GM12801 (cell line): Measurements from ENCODE around the gene RPA3.

Experiments
- TF ChIP-seq, protein P1 (sequence below): IDR thresholded peaks from one replicate; pipeline ENCODE4 v1.5.1; 2011; ENCODE audit warnings: control low read depth; ENCODE audit not compliant: insufficient read length; ENCODE audit errors: extremely low read depth

RPA3 gene

DNA sequence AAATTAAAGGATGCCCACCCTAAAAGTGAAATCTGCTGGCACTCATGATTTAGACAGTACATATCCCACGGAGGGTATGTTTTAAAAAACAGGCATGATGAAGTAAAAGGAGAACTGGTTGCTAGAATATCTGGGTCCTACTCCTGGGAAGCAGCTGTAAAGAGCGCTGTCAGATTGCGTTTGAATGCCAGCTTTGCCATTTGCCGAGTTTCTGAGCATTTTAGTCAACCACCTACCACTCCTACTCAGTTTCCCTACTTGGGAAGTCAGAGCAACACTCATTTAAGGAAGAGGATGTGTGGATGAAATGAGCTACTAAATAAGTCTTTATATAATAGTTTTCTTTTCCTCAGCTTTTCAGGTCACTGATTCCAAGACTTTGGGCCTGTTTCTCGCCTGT is 79.0 kb downstream of the RPA3 start:
- TF ChIP-seq, protein P1, sequence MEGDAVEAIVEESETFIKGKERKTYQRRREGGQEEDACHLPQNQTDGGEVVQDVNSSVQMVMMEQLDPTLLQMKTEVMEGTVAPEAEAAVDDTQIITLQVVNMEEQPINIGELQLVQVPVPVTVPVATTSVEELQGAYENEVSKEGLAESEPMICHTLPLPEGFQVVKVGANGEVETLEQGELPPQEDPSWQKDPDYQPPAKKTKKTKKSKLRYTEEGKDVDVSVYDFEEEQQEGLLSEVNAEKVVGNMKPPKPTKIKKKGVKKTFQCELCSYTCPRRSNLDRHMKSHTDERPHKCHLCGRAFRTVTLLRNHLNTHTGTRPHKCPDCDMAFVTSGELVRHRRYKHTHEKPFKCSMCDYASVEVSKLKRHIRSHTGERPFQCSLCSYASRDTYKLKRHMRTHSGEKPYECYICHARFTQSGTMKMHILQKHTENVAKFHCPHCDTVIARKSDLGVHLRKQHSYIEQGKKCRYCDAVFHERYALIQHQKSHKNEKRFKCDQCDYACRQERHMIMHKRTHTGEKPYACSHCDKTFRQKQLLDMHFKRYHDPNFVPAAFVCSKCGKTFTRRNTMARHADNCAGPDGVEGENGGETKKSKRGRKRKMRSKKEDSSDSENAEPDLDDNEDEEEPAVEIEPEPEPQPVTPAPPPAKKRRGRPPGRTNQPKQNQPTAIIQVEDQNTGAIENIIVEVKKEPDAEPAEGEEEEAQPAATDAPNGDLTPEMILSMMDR: no peak

DNA sequence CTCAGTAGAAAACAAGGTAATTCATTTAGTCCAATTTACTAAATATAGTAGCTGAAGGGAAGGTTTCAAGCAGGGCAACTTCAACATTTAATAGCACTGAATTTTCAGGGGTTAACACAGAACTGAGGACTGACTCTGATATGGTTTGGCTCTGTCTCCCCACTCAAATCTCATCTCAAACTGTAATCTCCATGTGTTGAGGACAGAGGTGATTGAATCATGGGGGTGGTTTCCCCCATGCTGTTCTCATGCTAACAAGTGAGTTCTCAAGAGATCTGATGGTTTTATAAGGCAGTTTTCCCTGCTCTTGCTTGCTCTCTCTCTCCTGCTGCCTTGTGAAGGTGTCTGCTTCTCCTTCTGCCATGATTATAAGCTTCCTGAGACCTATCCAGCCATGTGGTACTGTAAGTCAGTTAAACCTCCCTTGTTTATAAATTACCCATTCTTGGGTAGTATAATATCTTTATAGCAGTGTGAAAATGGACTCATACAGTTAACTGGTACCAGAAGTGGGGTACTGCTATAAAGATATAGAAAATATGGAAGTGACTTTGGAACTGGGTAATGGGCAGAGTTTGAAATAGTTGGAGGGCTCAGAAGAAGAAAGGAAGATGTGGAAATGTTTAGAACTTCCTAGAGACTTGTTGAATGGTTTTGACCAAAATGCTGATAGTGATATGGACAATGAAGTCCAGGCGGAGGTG is 87.6 kb downstream of the RPA3 start:
- TF ChIP-seq, protein P1: no peak

DNA sequence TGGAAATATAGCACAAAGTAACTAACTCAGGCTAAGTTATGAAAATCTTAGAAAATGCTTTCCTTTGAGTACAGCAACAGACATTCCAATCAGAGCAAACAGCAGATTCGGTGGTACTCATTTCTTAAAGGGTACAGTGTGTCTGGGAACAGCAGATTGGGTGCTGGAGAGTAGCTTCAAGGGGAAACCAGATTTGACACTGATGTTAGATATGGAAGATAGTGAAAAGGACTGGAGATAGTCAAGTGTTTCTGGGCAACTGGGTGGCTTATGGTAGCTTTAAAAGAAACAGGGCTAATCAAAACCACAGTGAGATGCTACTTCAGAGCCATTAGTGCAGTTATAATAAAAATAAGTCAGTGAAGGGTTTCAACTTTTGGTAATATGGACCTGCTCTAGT is 89.9 kb downstream of the RPA3 start:
- TF ChIP-seq, protein P1: no peak

DNA sequence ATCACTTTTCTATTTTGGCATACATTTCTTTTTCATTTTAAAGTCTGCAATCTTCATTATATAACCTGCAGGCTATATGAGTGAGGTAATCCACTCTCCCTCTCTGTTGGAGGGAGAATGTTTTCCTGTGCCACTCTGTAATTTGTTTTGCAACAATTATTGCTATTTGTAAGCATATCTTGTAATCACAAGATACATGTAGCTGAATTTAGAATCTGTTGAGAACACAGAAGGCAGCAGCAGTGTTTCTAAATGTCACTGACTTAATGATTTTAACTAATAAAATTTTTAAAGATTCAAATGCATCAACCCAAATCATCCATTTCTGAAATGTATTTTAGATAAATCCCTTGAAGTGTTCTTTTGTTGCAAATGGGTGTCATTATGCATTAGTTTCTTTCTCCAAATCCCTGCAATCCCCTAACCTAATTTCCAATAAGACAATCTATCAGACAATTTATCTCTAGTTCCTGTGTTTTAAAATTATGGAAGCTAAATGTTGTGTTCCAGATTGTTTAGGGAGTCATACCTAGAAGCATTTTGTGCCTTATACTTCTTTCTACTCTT is 97.7 kb downstream of the RPA3 start:
- TF ChIP-seq, protein P1: no peak

DNA sequence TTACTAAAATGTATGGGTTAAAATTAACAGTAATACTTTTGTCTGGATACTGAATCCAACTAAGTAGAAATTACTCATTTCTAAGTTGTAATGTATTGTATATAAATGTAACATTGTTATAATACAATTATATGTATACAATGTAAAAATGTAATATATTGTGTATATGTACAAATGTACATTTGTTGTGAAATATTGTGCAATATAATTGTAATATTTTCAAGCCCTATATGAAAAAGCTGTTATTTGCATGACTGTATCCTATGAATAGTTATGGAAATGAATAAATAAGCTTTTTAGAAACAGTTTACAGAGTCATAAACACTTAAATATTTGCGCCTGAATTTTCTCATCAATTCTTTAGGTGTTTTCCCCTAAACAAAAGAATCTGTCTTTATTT is 98.2 kb downstream of the RPA3 start:
- TF ChIP-seq, protein P1: no peak

DNA sequence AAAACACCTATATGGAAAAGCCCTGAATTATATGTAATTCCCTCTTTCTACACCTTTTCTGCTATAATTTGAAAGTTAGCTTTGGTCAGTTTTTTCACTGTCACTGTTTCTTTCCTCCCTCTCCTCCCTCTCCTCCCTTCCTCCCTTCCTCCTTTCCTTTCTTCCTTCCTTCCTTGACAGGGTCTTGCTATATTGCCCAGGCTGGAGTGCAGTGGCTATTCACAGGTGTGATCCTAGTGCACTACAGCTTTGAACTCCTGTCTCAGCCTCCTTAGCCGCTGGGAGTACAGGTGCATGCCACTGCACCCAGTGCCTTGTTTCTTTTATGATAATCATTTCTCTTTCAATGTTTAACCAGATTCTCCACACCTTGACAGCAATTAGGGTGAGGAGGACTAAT is 100.0 kb downstream of the RPA3 start:
- TF ChIP-seq, protein P1: no peak

DNA sequence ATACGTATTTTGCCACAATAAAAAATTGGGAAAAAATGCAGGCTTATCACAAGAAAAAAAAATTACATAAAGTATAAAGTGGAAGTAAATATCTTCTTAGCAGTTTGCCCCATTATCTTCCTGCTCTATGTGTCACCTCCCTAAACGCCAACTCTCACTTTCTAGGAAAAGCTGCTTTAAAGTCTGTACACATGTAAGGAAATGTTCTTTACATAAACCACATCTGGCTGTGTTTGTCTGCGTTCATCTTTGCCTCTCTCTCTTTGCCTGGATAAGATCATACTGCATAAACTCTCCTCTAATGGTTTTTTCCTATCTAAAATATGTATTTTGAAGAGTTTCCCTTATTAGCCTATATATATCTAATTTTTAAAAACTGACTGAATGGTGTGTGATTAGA is 100.9 kb downstream of the RPA3 start:
- TF ChIP-seq, protein P1: no peak
